Hepatocyte (in vitro differentiated cells): Measurements from ENCODE around the gene UQCC2. TPM values are rescaled to one million over a fixed set of nuclear protein-coding genes. Genes with fewer than 3 reads are reported as not detected.

ENCODE experiments used
- DNase-seq: peaks from one replicate; pipeline ENCODE4 v3.0.0-alpha.2; 2016; ENCODE audit warnings: low spot score
- H2AFZ ChIP-seq: fragments of 200-600 bp; sonication (generic); 2 replicates; pipeline ENCODE4 v1.6.0; 2016; ENCODE audit warnings: antibody characterized with exemption, mild to moderate bottlenecking
- H3K27ac ChIP-seq: fragments of 200-600 bp; sonication (generic); 2 replicates; pipeline ENCODE4 v1.5.1; 2016; ENCODE audit warnings: mild to moderate bottlenecking
- H3K27me3 ChIP-seq: fragments of 200-600 bp; sonication (generic); 2 replicates; pipeline ENCODE4 v1.6.1; 2016
- H3K36me3 ChIP-seq: fragments of 200-600 bp; sonication (generic); replicated peaks from 2 replicates; pipeline ENCODE4 v1.5.1; 2016; ENCODE audit warnings: low read depth; ENCODE audit not compliant: insufficient read depth
- H3K4me1 ChIP-seq: fragments of 200-600 bp; sonication (generic); 2 replicates; pipeline ENCODE4 v1.5.1; 2016; ENCODE audit warnings: mild to moderate bottlenecking, moderate library complexity; ENCODE audit not compliant: insufficient read depth
- H3K4me2 ChIP-seq: fragments of 200-600 bp; sonication (generic); 2 replicates; pipeline ENCODE4 v1.6.0; 2016
- H3K4me3 ChIP-seq: fragments of 200-600 bp; sonication (generic); 2 replicates; pipeline ENCODE4 v1.5.1; 2016; ENCODE audit warnings: mild to moderate bottlenecking
- H3K79me2 ChIP-seq: fragments of 200-600 bp; sonication (generic); 2 replicates; pipeline ENCODE4 v1.6.0; 2017; ENCODE audit warnings: mild to moderate bottlenecking
- H3K9me2 ChIP-seq: fragments of 200-600 bp; sonication (generic); replicated peaks from 2 replicates; pipeline ENCODE4 v1.6.0; 2017; ENCODE audit warnings: mild to moderate bottlenecking; ENCODE audit not compliant: insufficient read depth
- H3K9me3 ChIP-seq: fragments of 200-600 bp; sonication (generic); 2 replicates; pipeline ENCODE4 v1.5.1; 2016; ENCODE audit warnings: low read depth, mild to moderate bottlenecking
- H4K20me1 ChIP-seq: fragments of 200-600 bp; sonication (generic); 2 replicates; pipeline ENCODE4 v1.6.0; 2016; ENCODE audit warnings: mild to moderate bottlenecking; ENCODE audit not compliant: insufficient read depth, poor library complexity, severe bottlenecking
- EZH2 ChIP-seq: fragments of 200-600 bp; sonication (generic); IDR thresholded peaks from 2 replicates; pipeline ENCODE4 v1.6.1; 2016; ENCODE audit warnings: antibody characterized with exemption, mild to moderate bottlenecking, borderline replicate concordance
- EZH2phosphoT487 ChIP-seq: fragments of 200-600 bp; sonication (generic); IDR thresholded peaks from one replicate; pipeline ENCODE4 v1.6.1; 2018; ENCODE audit warnings: antibody characterized with exemption, mild to moderate bottlenecking, low read depth, moderate library complexity; ENCODE audit not compliant: unreplicated experiment, severe bottlenecking
- whole genome bisulfite sequencing: methylation state at CpG from one replicate; pipeline ENCODE4 v1.1.6; 2016; ENCODE audit warnings: low lambda C conversion rate; ENCODE audit errors: missing lambda C conversion rate; 5-methylcytosine and 5-hydroxymethylcytosine counted together
- polyA plus RNA-seq: library from polyadenylated mRNA; unstranded; fragments of >200 nt; fragmentation: Nextera tagmentation; extraction: Ambion mirVana; gene quantifications from 2 replicates; pipeline ENCODE4 v1.2.1, GENCODE V29; 2016
- total RNA-seq: library from RNA; depleted of rRNA; stranded (reverse); fragments of >200 nt; gene quantifications from 2 replicates; pipeline ENCODE4 v1.2.3, GENCODE V29; 2014
- TF ChIP-seq, protein P1 (sequence below): fragments of 200-600 bp; sonication (generic); IDR thresholded peaks from 2 replicates; pipeline ENCODE4 v1.5.1; 2016; ENCODE audit warnings: antibody characterized with exemption, mild to moderate bottlenecking; ENCODE audit not compliant: poor library complexity

Gene UQCC2
- total and polyA plus RNA-seq, 2 experiments from 2014 or later = 44.7 to 151 TPM

DNA sequence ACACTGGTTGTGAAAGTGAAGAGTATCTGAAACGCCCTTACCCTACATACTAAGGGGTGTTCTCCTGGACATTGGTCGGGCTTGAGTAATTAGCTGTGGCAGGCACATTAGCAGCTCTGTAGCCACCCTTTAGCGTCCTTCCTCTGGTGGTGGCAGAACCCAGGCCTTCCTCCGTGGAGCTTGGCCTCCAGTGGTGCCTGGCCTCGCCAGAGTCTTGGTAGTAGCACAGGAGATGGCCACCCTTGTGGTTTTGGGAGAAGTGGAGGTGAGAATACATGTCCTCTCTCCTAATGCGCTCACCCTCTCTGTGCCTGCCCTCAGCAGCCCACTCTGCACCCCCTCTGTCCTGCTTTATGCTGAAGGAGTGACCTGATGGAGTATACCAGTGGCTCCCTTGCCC, 17.6 kb upstream of the UQCC2 start:
- no peaks in the 10 kb centered on the region for H3K79me2 ChIP-seq
- no peak overlapping the region for H3K4me3 ChIP-seq
- no peaks in the 10 kb centered on the region for H3K9me3 ChIP-seq
- TF ChIP-seq EZH2 (no peak), EZH2phosphoT487 (no peak)
- TF ChIP-seq, protein P1, sequence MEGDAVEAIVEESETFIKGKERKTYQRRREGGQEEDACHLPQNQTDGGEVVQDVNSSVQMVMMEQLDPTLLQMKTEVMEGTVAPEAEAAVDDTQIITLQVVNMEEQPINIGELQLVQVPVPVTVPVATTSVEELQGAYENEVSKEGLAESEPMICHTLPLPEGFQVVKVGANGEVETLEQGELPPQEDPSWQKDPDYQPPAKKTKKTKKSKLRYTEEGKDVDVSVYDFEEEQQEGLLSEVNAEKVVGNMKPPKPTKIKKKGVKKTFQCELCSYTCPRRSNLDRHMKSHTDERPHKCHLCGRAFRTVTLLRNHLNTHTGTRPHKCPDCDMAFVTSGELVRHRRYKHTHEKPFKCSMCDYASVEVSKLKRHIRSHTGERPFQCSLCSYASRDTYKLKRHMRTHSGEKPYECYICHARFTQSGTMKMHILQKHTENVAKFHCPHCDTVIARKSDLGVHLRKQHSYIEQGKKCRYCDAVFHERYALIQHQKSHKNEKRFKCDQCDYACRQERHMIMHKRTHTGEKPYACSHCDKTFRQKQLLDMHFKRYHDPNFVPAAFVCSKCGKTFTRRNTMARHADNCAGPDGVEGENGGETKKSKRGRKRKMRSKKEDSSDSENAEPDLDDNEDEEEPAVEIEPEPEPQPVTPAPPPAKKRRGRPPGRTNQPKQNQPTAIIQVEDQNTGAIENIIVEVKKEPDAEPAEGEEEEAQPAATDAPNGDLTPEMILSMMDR = no peak
- H3K9me2 ChIP-seq = no peaks in the 10 kb centered on the region
- no peaks in the 10 kb centered on the region for H3K36me3 ChIP-seq
- no peak overlapping the region for H2AFZ ChIP-seq
- H3K4me2 ChIP-seq = no peak overlapping the region
- H3K27ac ChIP-seq = no peak overlapping the region
- no peak for DNase-seq
- H3K27me3 ChIP-seq = no peaks in the 10 kb centered on the region
- WGBS = 88% methylated on average over 6 of the region's 6 CpGs
- no peaks in the 10 kb centered on the region for H3K4me1 ChIP-seq
- no peaks in the 10 kb centered on the region for H4K20me1 ChIP-seq

GRCh38 chr6:33728438-33728837, 16.9 kb upstream of the UQCC2 start:
- DNase-seq = no peak
- Histone ChIP-seq H3K9me2 (no peaks in the 10 kb centered on the region), H3K4me3 (no peak overlapping the region), H3K4me2 (no peak overlapping the region), H3K27ac (no peak overlapping the region), H4K20me1 (no peaks in the 10 kb centered on the region), H2AFZ (no peak overlapping the region), H3K9me3 (no peaks in the 10 kb centered on the region), H3K36me3 (no peaks in the 10 kb centered on the region), H3K27me3 (no peaks in the 10 kb centered on the region), H3K79me2 (no peaks in the 10 kb centered on the region), H3K4me1 (no peaks in the 10 kb centered on the region)
- 94% methylated on average over 10 of the region's 11 CpGs for WGBS
- TF ChIP-seq EZH2phosphoT487 (no peak), EZH2 (no peak)
- TF ChIP-seq, protein P1 = no peak

- H3K9me3 ChIP-seq = no peaks in the 10 kb centered on the region
- no peaks in the 10 kb centered on the region for H3K79me2 ChIP-seq
- DNase-seq = no peak
- TF ChIP-seq EZH2 (no peak), EZH2phosphoT487 (no peak)
- TF ChIP-seq, protein P1 = no peak
- 95% methylated on average over 11 of the region's 11 CpGs for WGBS
- no peak overlapping the region for H3K4me3 ChIP-seq
- no peaks in the 10 kb centered on the region for H3K4me1 ChIP-seq
- H3K9me2 ChIP-seq = no peaks in the 10 kb centered on the region
- H2AFZ ChIP-seq = no peak overlapping the region
- H3K4me2 ChIP-seq = no peak overlapping the region
- no peak overlapping the region for H3K27ac ChIP-seq
- no peaks in the 10 kb centered on the region for H3K27me3 ChIP-seq
- no peaks in the 10 kb centered on the region for H3K36me3 ChIP-seq
- H4K20me1 ChIP-seq = no peaks in the 10 kb centered on the region
These were observed 16.4 kb upstream of the UQCC2 start for GRCh38 chr6:33727932-33728331.

- Histone ChIP-seq H3K4me2 (no peak overlapping the region), H2AFZ (no peak overlapping the region), H3K27ac (no peak overlapping the region), H3K79me2 (no peaks in the 10 kb centered on the region), H4K20me1 (no peaks in the 10 kb centered on the region), H3K9me3 (no peaks in the 10 kb centered on the region), H3K4me1 (no peaks in the 10 kb centered on the region), H3K4me3 (no peak overlapping the region), H3K36me3 (no peaks in the 10 kb centered on the region), H3K9me2 (no peaks in the 10 kb centered on the region), H3K27me3 (no peaks in the 10 kb centered on the region)
- no peak for TF ChIP-seq EZH2
- TF ChIP-seq, protein P1 = no peak
- TF ChIP-seq EZH2phosphoT487 = no peak
- WGBS = 88% methylated on average over 7 of the region's 7 CpGs
- DNase-seq = no peak
These were observed 15.6 kb upstream of the UQCC2 start for GRCh38 chr6:33727126-33727525.
